ENCODE results near the gene BABAM2.
A peak's percentile ranks its signal among the peaks of the same experiment; 100 is the strongest.

BABAM2 gene

DNA sequence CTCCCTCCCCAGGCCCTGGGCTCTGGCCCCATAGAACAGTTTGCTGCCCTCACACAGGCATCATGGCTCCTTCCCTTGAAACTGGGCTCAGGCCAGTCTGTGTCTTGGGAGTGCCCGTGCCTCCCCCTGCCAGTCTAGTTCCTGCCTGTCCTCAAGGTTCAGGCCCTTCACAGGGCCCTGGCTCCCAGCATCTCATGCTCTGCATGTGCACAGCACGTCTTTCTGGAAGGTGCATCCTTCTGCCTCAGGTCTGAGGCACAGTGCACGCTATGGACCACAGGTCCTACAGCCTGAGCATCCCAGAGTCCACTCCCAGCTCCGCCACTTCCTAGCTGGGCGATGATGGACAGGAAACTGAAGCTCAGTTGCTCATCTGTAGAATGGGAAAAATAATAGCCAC lies 466.5 kb downstream of the BABAM2 start:
- no peak for TF ChIP-seq EZH2 (optimal IDR thresholded peaks at IDR 0.05; ENCODE audit: low read depth, low read length)
- TF ChIP-seq, protein P1, sequence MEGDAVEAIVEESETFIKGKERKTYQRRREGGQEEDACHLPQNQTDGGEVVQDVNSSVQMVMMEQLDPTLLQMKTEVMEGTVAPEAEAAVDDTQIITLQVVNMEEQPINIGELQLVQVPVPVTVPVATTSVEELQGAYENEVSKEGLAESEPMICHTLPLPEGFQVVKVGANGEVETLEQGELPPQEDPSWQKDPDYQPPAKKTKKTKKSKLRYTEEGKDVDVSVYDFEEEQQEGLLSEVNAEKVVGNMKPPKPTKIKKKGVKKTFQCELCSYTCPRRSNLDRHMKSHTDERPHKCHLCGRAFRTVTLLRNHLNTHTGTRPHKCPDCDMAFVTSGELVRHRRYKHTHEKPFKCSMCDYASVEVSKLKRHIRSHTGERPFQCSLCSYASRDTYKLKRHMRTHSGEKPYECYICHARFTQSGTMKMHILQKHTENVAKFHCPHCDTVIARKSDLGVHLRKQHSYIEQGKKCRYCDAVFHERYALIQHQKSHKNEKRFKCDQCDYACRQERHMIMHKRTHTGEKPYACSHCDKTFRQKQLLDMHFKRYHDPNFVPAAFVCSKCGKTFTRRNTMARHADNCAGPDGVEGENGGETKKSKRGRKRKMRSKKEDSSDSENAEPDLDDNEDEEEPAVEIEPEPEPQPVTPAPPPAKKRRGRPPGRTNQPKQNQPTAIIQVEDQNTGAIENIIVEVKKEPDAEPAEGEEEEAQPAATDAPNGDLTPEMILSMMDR (IDR thresholded peaks at IDR 0.05; ENCODE audit: low read length): no peak
- TF ChIP-seq EZH2phosphoT487 (IDR thresholded peaks at IDR 0.05; ENCODE audit: low read length): no peak
- no peak for DNase-seq
- Histone ChIP-seq H3K9me3 (replicated peaks; ENCODE audit: insufficient read depth, low read length) (no peaks in the 10 kb centered on the region), H4K20me1 (ENCODE audit: insufficient read depth, low read length) (no peaks in the 10 kb centered on the region), H3K4me3 (ENCODE audit: low read length) (no peak overlapping the region), H3K4me1 (ENCODE audit: low read length) (peaks cover 13% of the 10 kb centered on the region), H3K27ac (ENCODE audit: low read length) (no peak overlapping the region), H3K79me2 (ENCODE audit: low read length) (no peaks in the 10 kb centered on the region), H3K9me2 (replicated peaks; ENCODE audit: insufficient read depth, low read length) (no peaks in the 10 kb centered on the region), H2AFZ (ENCODE audit: low read length) (no peak overlapping the region), H3K27me3 (replicated peaks; ENCODE audit: insufficient read depth, low read length) (no peaks in the 10 kb centered on the region), H3K9ac (ENCODE audit: low read length) (no peak overlapping the region), H3K36me3 (replicated peaks; ENCODE audit: insufficient read depth, low read length) (no peaks in the 10 kb centered on the region), H3K4me2 (ENCODE audit: low read depth, low read length) (no peak overlapping the region), H3F3A (ENCODE audit: insufficient read depth, low read length) (peaks cover 10% of the 10 kb centered on the region)

DNA sequence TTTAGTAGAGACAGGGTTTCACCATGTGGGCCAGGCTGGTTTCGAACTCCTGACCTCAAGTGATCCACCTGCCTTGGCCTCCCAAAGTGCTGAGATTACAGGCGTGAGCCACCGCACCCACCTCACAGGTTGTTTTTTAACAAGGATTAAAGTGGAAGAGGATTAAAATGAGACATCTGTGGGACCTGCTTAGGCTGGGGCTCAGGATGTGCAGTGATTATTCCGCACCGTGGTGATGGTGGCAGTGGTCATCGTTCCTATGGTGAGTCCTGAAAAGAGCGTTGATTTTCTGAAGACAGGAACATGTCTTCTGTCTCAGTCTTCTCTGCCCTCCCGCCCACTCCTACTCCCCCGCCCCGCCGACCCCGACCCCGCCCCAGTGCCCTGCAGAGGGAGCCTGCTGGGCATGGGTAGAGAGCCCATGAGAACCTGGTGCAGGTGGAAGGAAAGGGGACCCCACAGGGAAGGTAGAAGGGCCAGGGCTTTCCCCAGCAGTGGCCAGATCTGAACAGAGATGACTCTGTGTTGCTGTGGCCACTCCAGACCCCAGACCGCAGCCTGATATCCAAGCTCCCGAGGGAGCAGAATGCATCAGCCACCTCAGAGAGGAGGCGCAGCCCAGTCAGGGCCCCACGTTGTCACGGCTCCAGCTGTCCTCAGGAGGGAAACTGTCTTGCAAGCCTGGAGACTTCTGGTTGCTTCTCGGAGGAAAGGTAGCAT lies 467.6 kb downstream of the BABAM2 start:
- no peaks in the 10 kb centered on the region for H3K9me2 ChIP-seq (replicated peaks; ENCODE audit: insufficient read depth, low read length)
- H3K9me3 ChIP-seq (replicated peaks; ENCODE audit: insufficient read depth, low read length): no peaks in the 10 kb centered on the region
- peaks cover 13% of the 10 kb centered on the region for H3K4me1 ChIP-seq (ENCODE audit: low read length)
- no peaks in the 10 kb centered on the region for H3K27me3 ChIP-seq (replicated peaks; ENCODE audit: insufficient read depth, low read length)
- no peaks in the 10 kb centered on the region for H4K20me1 ChIP-seq (ENCODE audit: insufficient read depth, low read length)
- TF ChIP-seq EZH2 (optimal IDR thresholded peaks at IDR 0.05; ENCODE audit: low read depth, low read length) (no peak), EZH2phosphoT487 (IDR thresholded peaks at IDR 0.05; ENCODE audit: low read length) (no peak)
- TF ChIP-seq, protein P1 (IDR thresholded peaks at IDR 0.05; ENCODE audit: low read length): no peak
- no peak overlapping the region for H3K4me3 ChIP-seq (ENCODE audit: low read length)
- DNase-seq: no peak
- peak overlapping the region; percentile 80; the same call in 1 of the 2 replicates for H3K27ac ChIP-seq (ENCODE audit: low read length)
- H2AFZ ChIP-seq (ENCODE audit: low read length): no peak overlapping the region
- peaks cover 10% of the 10 kb centered on the region for H3F3A ChIP-seq (ENCODE audit: insufficient read depth, low read length)
- H3K4me2 ChIP-seq (ENCODE audit: low read depth, low read length): no peak overlapping the region
- no peaks in the 10 kb centered on the region for H3K79me2 ChIP-seq (ENCODE audit: low read length)
- no peaks in the 10 kb centered on the region for H3K36me3 ChIP-seq (replicated peaks; ENCODE audit: insufficient read depth, low read length)
- no peak overlapping the region for H3K9ac ChIP-seq (ENCODE audit: low read length)

DNA sequence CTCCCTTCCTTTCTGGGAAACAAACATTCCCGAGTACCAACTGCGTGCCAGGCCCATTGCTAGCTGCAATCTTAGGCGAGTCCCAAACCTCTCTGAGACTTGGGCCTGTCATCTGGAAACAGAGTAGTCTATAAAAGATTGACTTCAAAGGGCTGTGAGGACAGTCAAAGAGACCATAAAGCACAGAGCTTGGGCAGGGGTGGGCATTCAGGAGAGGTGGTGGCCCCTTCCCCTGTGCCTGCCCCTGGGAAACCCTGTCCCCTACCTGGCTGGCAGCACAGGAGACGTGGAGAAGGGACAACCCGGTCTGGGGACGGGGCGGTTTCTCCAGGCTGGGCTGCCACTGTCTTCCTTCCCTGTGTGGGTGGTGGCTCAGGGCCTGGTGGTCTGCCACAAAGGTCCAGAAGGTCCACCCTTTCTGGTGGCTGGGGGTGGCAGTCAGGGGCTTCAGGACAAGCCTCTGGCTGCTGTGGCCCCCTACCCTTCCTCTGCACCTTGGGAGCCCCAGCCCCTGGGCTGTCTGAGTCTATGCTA lies 468.2 kb downstream of the BABAM2 start:
- H3K27ac ChIP-seq (ENCODE audit: low read length): peak overlapping the region; percentile 80; the same call in 1 of the 2 replicates
- no peak for DNase-seq
- peak overlapping the region; percentile 51; the same call in 1 of the 2 replicates for H3K9ac ChIP-seq (ENCODE audit: low read length)
- H3K9me3 ChIP-seq (replicated peaks; ENCODE audit: insufficient read depth, low read length): no peaks in the 10 kb centered on the region
- H3K9me2 ChIP-seq (replicated peaks; ENCODE audit: insufficient read depth, low read length): no peaks in the 10 kb centered on the region
- no peak overlapping the region for H3K4me3 ChIP-seq (ENCODE audit: low read length)
- H3K79me2 ChIP-seq (ENCODE audit: low read length): no peaks in the 10 kb centered on the region
- no peaks in the 10 kb centered on the region for H4K20me1 ChIP-seq (ENCODE audit: insufficient read depth, low read length)
- peak overlapping the region; percentile 58; the same call in 1 of the 2 replicates for H3K4me2 ChIP-seq (ENCODE audit: low read depth, low read length)
- H3K36me3 ChIP-seq (replicated peaks; ENCODE audit: insufficient read depth, low read length): no peaks in the 10 kb centered on the region
- 0 out of 2 replicates have a peak overlapping the region, but pooled peaks have one; percentile 16 for H2AFZ ChIP-seq (ENCODE audit: low read length)
- H3K4me1 ChIP-seq (ENCODE audit: low read length): peaks cover 13% of the 10 kb centered on the region
- H3F3A ChIP-seq (ENCODE audit: insufficient read depth, low read length): peaks cover 10% of the 10 kb centered on the region
- TF ChIP-seq EZH2phosphoT487 (IDR thresholded peaks at IDR 0.05; ENCODE audit: low read length) (no peak), EZH2 (optimal IDR thresholded peaks at IDR 0.05; ENCODE audit: low read depth, low read length) (no peak)
- TF ChIP-seq, protein P1 (IDR thresholded peaks at IDR 0.05; ENCODE audit: low read length): no peak
- no peaks in the 10 kb centered on the region for H3K27me3 ChIP-seq (replicated peaks; ENCODE audit: insufficient read depth, low read length)
